HG02938 (cell line): ENCODE measurements around the gene ZNF235.
"Not testable (repeated sequence)": the region's sequence is repeated elsewhere in the genome, so short reads cannot be mapped to it uniquely, and the experiment has no call there.

Experiments used
- ATAC-seq: cut with Tn5 transposase; IDR thresholded peaks from one replicate; pipeline ENCODE4 v1.9.1; 2021; ENCODE audit warnings: mild to moderate bottlenecking, moderate library complexity; ENCODE audit not compliant: unreplicated experiment

ZNF235 gene

GRCh38 chr19:44304659-44305193 lies at the start of gene ZNF235:
ZNF235 (minus strand) TSS chr19:44305025; CDS start chr19:44303404, 1,621 bp downstream.
- peak; percentile 80 for ATAC-seq

GRCh38 chr19:44346556-44346955 lies 41.7 kb upstream of the ZNF235 start:
- no peak for ATAC-seq

GRCh38 chr19:44345959-44346358 lies 41.1 kb upstream of the ZNF235 start:
- no peak for ATAC-seq

- ATAC-seq: no peak
These were observed 39.4 kb upstream of the ZNF235 start for GRCh38 chr19:44344255-44344654.

- ATAC-seq: no peak
These were observed 37.0 kb upstream of the ZNF235 start for GRCh38 chr19:44341794-44342193.

GRCh38 chr19:44334639-44335038 lies 29.8 kb upstream of the ZNF235 start:
- ATAC-seq: not testable (repeated sequence)

- ATAC-seq: no peak
These were observed 27.3 kb upstream of the ZNF235 start for GRCh38 chr19:44332145-44332544.

GRCh38 chr19:44315883-44316282 lies 11.1 kb upstream of the ZNF235 start:
- no peak for ATAC-seq

GRCh38 chr19:44313231-44313630 lies 8.4 kb upstream of the ZNF235 start:
- ATAC-seq: no peak

- ATAC-seq: no peak
These were observed 3.2 kb upstream of the ZNF235 start for GRCh38 chr19:44308011-44308410.

- no peak for ATAC-seq
These were observed 1.5 kb upstream of the ZNF235 start for GRCh38 chr19:44306283-44306682.

GRCh38 chr19:44305457-44305856 lies 632 bp upstream of the ZNF235 start:
- ATAC-seq: no peak

- ATAC-seq: peak; percentile 35
These were observed 753 bp downstream of the ZNF235 start for GRCh38 chr19:44303976-44304568.

- no peak for ATAC-seq
These were observed 1.5 kb downstream of the ZNF235 start for GRCh38 chr19:44303320-44303719.

GRCh38 chr19:44284968-44285367 lies 19.9 kb downstream of the ZNF235 start:
- no peak for ATAC-seq

- no peak for ATAC-seq
These were observed 22.0 kb downstream of the ZNF235 start for GRCh38 chr19:44282846-44283245.

GRCh38 chr19:44280916-44281315 lies 23.9 kb downstream of the ZNF235 start:
- ATAC-seq: no peak

GRCh38 chr19:44278181-44278690 lies 26.6 kb downstream of the ZNF235 start:
- ATAC-seq: no peak

GRCh38 chr19:44277331-44277730 lies 27.5 kb downstream of the ZNF235 start:
- ATAC-seq: no peak

GRCh38 chr19:44260695-44261446 lies 44.0 kb downstream of the ZNF235 start:
- no peak for ATAC-seq

GRCh38 chr19:44260343-44260681 lies 44.5 kb downstream of the ZNF235 start:
- ATAC-seq: no peak

GRCh38 chr19:44258835-44259413 lies 45.9 kb downstream of the ZNF235 start:
- ATAC-seq: no peak
